ENCODE results near the gene CAMK2G.
"Not testable (repeated sequence)": the region's sequence is repeated elsewhere in the genome, so short reads cannot be mapped to it uniquely, and the experiment has no call there.

Gene CAMK2G

GRCh38 chr10:73874267-73875138, at the start of gene CAMK2G:
Gene CAMK2G (minus strand): TSS chr10:73874555. CDS start chr10:73874461, 94 bp downstream.
- peak; percentile 89 for DNase-seq (ENCODE audit: low spot score)

- DNase-seq (ENCODE audit: low spot score), result no peak
These were observed 48.4 kb upstream of the CAMK2G start for GRCh38 chr10:73922864-73923133.

- no peak for DNase-seq (ENCODE audit: low spot score)
These were observed 47.9 kb upstream of the CAMK2G start for GRCh38 chr10:73922007-73922863.

- DNase-seq (ENCODE audit: low spot score), result no peak
These were observed 45.7 kb upstream of the CAMK2G start for GRCh38 chr10:73920089-73920488.

- DNase-seq (ENCODE audit: low spot score), result not testable (repeated sequence)
These were observed 45.1 kb upstream of the CAMK2G start for GRCh38 chr10:73919481-73919880.

- no peak for DNase-seq (ENCODE audit: low spot score)
These were observed 43.4 kb upstream of the CAMK2G start for GRCh38 chr10:73917566-73918305.

- DNase-seq (ENCODE audit: low spot score), result no peak
These were observed 42.6 kb upstream of the CAMK2G start for GRCh38 chr10:73916761-73917470.

GRCh38 chr10:73915206-73915851, 41.0 kb upstream of the CAMK2G start:
- DNase-seq (ENCODE audit: low spot score), result no peak

GRCh38 chr10:73914036-73914435, 39.7 kb upstream of the CAMK2G start:
- DNase-seq (ENCODE audit: low spot score), result no peak

- DNase-seq (ENCODE audit: low spot score), result peak; percentile 52
These were observed 37.2 kb upstream of the CAMK2G start for GRCh38 chr10:73911553-73912004.

- peak; percentile 43 for DNase-seq (ENCODE audit: low spot score)
These were observed 36.6 kb upstream of the CAMK2G start, which contains the start of gene PLAU for GRCh38 chr10:73910764-73911552. Gene PLAU (plus strand): TSS chr10:73911132. CDS start chr10:73911556, 424 bp downstream.

- peak; percentile 46 for DNase-seq (ENCODE audit: low spot score)
These were observed 36.0 kb upstream of the CAMK2G start for GRCh38 chr10:73910401-73910763.

GRCh38 chr10:73909540-73910115, 35.3 kb upstream of the CAMK2G start:
- no peak for DNase-seq (ENCODE audit: low spot score)

- peak; percentile 94 for DNase-seq (ENCODE audit: low spot score)
These were observed 34.6 kb upstream of the CAMK2G start for GRCh38 chr10:73908853-73909539.

- no peak for DNase-seq (ENCODE audit: low spot score)
These were observed 33.6 kb upstream of the CAMK2G start for GRCh38 chr10:73907841-73908517.

- no peak for DNase-seq (ENCODE audit: low spot score)
These were observed 32.4 kb upstream of the CAMK2G start for GRCh38 chr10:73906524-73907447.

- DNase-seq (ENCODE audit: low spot score), result peak; percentile 48
These were observed 31.1 kb upstream of the CAMK2G start for GRCh38 chr10:73905256-73906020.
